Fibroblast of mammary gland (primary cell): ENCODE data around the gene CLEC16A.

ENCODE experiments used
- DNase-seq: peaks from one replicate; pipeline ENCODE4 v3.0.0-alpha.2; 2010; ENCODE audit warnings: low read depth
- H3K4me3 ChIP-seq: 2 replicates; pipeline ENCODE4 v1.5.1; 2011; ENCODE audit warnings: low read depth, mild to moderate bottlenecking, low read length, moderate library complexity; ENCODE audit not compliant: control insufficient read depth
- TF ChIP-seq, protein P1 (sequence below): conservative IDR thresholded peaks from 2 replicates; pipeline ENCODE4 v1.5.1; 2011; ENCODE audit warnings: low read depth, low read length, inconsistent platforms; ENCODE audit not compliant: control insufficient read depth, insufficient read depth

The CLEC16A gene

GRCh38 chr16:11089504-11090124 is 145.2 kb downstream of the CLEC16A start:
- no peak overlapping the region for H3K4me3 ChIP-seq
- peak; percentile 63 for DNase-seq
- TF ChIP-seq, protein P1, sequence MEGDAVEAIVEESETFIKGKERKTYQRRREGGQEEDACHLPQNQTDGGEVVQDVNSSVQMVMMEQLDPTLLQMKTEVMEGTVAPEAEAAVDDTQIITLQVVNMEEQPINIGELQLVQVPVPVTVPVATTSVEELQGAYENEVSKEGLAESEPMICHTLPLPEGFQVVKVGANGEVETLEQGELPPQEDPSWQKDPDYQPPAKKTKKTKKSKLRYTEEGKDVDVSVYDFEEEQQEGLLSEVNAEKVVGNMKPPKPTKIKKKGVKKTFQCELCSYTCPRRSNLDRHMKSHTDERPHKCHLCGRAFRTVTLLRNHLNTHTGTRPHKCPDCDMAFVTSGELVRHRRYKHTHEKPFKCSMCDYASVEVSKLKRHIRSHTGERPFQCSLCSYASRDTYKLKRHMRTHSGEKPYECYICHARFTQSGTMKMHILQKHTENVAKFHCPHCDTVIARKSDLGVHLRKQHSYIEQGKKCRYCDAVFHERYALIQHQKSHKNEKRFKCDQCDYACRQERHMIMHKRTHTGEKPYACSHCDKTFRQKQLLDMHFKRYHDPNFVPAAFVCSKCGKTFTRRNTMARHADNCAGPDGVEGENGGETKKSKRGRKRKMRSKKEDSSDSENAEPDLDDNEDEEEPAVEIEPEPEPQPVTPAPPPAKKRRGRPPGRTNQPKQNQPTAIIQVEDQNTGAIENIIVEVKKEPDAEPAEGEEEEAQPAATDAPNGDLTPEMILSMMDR = no peak

GRCh38 chr16:11090232-11090631 is 145.9 kb downstream of the CLEC16A start:
- H3K4me3 ChIP-seq = no peak overlapping the region
- TF ChIP-seq, protein P1 = no peak
- no peak for DNase-seq

DNA sequence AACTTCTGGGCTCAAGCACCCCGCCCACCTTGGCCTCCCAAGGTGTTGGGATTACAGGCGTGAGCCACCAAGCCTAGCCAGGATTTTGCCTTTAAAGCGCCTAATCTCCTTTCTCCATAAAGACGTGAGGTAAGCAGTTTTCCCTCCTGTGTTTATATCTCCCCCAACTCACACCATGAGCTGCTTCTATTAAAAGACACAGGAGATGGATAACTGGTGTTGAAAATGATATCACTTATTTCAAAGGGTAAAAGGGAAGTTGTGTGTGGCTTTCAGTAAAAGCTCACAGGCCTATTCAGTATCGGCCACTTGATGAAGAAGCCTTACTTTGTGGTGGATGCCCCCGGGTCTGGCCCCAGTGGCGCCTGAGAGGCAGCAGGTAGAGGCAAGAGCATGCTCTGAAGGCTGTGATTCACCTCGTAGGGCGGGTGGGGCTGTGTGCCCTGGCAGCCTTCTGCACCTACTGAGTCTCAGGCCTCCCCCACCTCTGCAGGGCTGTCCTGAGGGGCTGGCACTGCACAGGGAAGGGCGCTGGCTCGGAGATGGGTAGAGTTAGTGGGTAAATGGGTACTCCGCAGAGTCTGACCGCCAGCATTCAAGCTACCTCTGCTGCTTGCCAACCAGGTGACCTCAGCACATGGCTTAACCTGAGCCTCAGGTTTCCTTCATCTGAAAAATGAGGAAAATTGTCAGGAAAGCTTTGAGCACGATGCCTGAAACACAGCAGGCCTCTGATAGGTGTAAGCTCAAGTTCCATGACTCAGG is 146.8 kb downstream of the CLEC16A start:
- no peak for DNase-seq

GRCh38 chr16:11092788-11093571 is 148.6 kb downstream of the CLEC16A start:
- no peak overlapping the region for H3K4me3 ChIP-seq
- no peak for DNase-seq
- TF ChIP-seq, protein P1 = no peak

More for the DNA sequence above, 146.8 kb downstream of the CLEC16A start:
- H3K4me3 ChIP-seq = no peak overlapping the region
- TF ChIP-seq, protein P1 = no peak

DNA sequence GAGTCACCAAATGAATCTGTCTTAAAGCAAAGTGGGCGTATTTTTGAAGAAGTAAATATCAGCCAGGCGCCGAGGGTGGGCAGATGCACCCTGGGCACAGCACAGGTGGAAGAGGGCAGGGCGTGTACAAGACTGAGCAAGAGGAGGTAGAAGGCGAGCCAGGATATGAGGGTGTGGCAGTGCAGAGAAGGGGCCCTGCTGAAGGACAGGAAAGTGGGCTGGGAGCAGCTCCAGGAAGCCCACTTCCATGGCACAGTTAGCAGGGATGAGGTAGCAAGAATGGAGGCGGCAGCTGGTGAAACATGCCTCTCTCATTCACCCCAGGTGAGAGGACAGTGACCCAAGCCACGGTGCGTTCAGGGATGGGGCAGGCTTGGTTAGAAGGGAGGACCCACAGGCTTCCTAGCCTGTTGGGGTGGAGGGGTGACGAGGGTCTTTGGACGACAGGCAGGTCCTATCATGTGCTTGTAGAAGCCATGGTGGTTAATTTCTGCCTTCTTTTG is 149.3 kb downstream of the CLEC16A start:
- TF ChIP-seq, protein P1 = no peak
- DNase-seq = no peak
- no peak overlapping the region for H3K4me3 ChIP-seq

GRCh38 chr16:11094075-11094856 is 149.9 kb downstream of the CLEC16A start:
- TF ChIP-seq, protein P1 = no peak
- DNase-seq = no peak
- no peak overlapping the region for H3K4me3 ChIP-seq
